ENCODE measurements around the gene DCBLD1.

DNA sequence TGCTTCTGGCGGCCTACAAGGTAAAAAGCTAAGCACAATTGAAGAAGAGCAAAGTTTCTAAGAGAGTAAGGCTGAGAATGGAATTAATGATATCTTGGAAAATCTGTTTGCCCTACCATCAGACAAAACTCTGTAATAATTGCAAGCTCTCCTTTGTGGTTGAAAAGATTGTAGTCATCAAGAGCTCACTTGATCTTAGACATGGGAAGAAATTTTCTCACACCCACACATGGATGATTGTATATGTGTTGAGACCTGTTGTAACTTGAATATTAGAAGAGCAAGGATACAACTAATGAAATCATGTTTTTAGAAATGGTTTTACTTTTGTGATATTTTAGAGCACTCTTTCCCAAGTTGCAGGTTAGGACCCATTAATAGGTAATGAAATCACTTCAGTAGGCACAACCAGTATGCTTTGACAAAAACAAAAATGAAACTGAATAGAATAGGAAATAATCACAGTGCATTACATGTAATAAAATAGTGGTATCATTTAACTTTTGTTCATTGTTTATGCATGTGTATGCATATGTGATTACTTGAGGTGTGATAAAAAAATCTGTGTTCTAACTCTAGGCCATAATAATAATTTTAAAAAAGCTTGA lies 14.0 kb downstream of the DCBLD1 start:
- TF ChIP-seq CTCF (IDR thresholded peaks at IDR 0.05): no peak
- no peak for TF ChIP-seq POLR2A (IDR thresholded peaks at IDR 0.05)

All from prostate gland (tissue), 2 donors.